ENCODE measurements around the gene NIT1. TPM values are rescaled to one million over a fixed set of nuclear protein-coding genes. Genes with fewer than 3 reads are reported as not detected.

The NIT1 gene
- total and polyA plus RNA-seq, 2 donors (not counting 3 experiments of a cell fraction or from before 2014, with no cell fraction given): 20.3 to 26.5 TPM

GRCh38 chr1:161111117-161111516 is 6.8 kb upstream of the NIT1 start:
- no peaks in the 10 kb centered on the region for H4K20me1 ChIP-seq (replicated peaks; ENCODE audit: control insufficient read depth, extremely low read depth, insufficient read depth, low read length)
- DNase-seq (ENCODE audit: low read depth, low spot score): no peak
- CTCF ChIA-PET: interaction anchor here (1.0 to 2.0 kb wide), 2 partner anchors 14 to 114 kb away, joined by 5 to 9 read pairs; no protein-coding TSS in a partner anchor

More at GRCh38 chr1:161111117-161111516, 6.8 kb upstream of the NIT1 start:
- no peak for FAIRE-seq
- H3K36me3 ChIP-seq (ENCODE audit: control insufficient read depth in 2 of 2, extremely low read depth in 1 of 2, insufficient read depth in 2 of 2, low read length in 2 of 2): no peaks in the 10 kb centered on the region
- no peak overlapping the region for H3K4me2 ChIP-seq (ENCODE audit: insufficient read depth, low read length)
- no peaks in the 10 kb centered on the region for H3K9me1 ChIP-seq (replicated peaks; ENCODE audit: control insufficient read depth, extremely low read depth, insufficient read depth, low read length)
- no peaks in the 10 kb centered on the region for H3K27me3 ChIP-seq (ENCODE audit: control insufficient read depth in 2 of 2, insufficient read depth in 2 of 2, low read length in 2 of 2)
- H3K9me3 ChIP-seq (replicated peaks; ENCODE audit: control insufficient read depth, insufficient read depth, low read length): no peaks in the 10 kb centered on the region
- no peak overlapping the region for H2AFZ ChIP-seq (ENCODE audit: low read depth, low read length)
- H3K9ac ChIP-seq (replicated peaks; ENCODE audit: extremely low read depth, insufficient read depth, low read length): no peak overlapping the region
- TF ChIP-seq GATA2 (IDR thresholded peaks at IDR 0.05; ENCODE audit: insufficient read depth, insufficient read length, low read depth, low read length): no peak
- TF ChIP-seq FOS (IDR thresholded peaks at IDR 0.05; ENCODE audit: borderline replicate concordance, insufficient read depth, low read length): no peak
- TF ChIP-seq POLR2A (IDR thresholded peaks at IDR 0.05; ENCODE audit: low read depth, low read length): no peak
- TF ChIP-seq JUN (IDR thresholded peaks at IDR 0.05; ENCODE audit: borderline replicate concordance, insufficient read depth, insufficient read length, low read depth): no peak
- TF ChIP-seq, protein P1, sequence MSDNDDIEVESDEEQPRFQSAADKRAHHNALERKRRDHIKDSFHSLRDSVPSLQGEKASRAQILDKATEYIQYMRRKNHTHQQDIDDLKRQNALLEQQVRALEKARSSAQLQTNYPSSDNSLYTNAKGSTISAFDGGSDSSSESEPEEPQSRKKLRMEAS (IDR thresholded peaks at IDR 0.05; ENCODE audit: insufficient read depth, insufficient read length): no peak
- TF ChIP-seq CTCF (IDR thresholded peaks at IDR 0.05; ENCODE audit: extremely low read depth in 1 of 2, insufficient read depth in 1 of 2, low read depth in 1 of 2, low read length in 2 of 2): no peak
- no peak for TF ChIP-seq EZH2 (IDR thresholded peaks at IDR 0.05; ENCODE audit: borderline replicate concordance, low read depth, low read length, severe bottlenecking)
- TF ChIP-seq MYC (IDR thresholded peaks at IDR 0.05; ENCODE audit: low read depth, low read length): no peak
- TF ChIP-seq POLR2AphosphoS5 (IDR thresholded peaks at IDR 0.05; ENCODE audit: insufficient read depth, low read depth, low read length): no peak
- no peak overlapping the region for H3K27ac ChIP-seq (ENCODE audit: insufficient read depth, low read depth, low read length)
- peaks cover 94% of the 10 kb centered on the region for H3K79me2 ChIP-seq (ENCODE audit: control insufficient read depth, insufficient read depth, low read length)
- POLR2A ChIA-PET: no interaction called here
- dilution Hi-C loops (cut with MboI; ENCODE audit: extremely low pct_ligation_motif_present, low sequenced_read_pairs): no loop called here
- intact Hi-C loops (cut with micrococcal nuclease): no loop called here
- peaks cover 31% of the 10 kb centered on the region for H3K4me1 ChIP-seq (ENCODE audit: control insufficient read depth, extremely low read depth, insufficient read depth, low read length)
- no peak overlapping the region for H3K4me3 ChIP-seq (replicated peaks in 1 of 3; ENCODE audit: insufficient read depth in 1 of 3, low read depth in 1 of 3, low read length in 3 of 3)
- no TSS peak for BruUV-seq (replicated peaks)

Data from endothelial cell of umbilical vein (primary cell).